BLaER1 (cell line): ENCODE measurements around the gene PRMT2.
A peak's percentile ranks its signal among the peaks of the same experiment; 100 is the strongest.

Experiments
- H3K27ac ChIP-seq: shearing (Covaris generic); formaldehyde crosslinking; 2 replicates; pipeline ENCODE4 v1.8.1; 2022
- H3K27me3 ChIP-seq: shearing (Covaris generic); formaldehyde crosslinking; 2 replicates; pipeline ENCODE4 v1.8.1; 2022
- H3K36me3 ChIP-seq: shearing (Covaris generic); formaldehyde crosslinking; 2 replicates; pipeline ENCODE4 v1.8.1; 2022
- H3K4me1 ChIP-seq: shearing (Covaris generic); formaldehyde crosslinking; 2 replicates; pipeline ENCODE4 v1.8.1; 2022
- H3K4me2 ChIP-seq: shearing (Covaris generic); formaldehyde crosslinking; 2 replicates; pipeline ENCODE4 v1.8.1; 2022
- H3K4me3 ChIP-seq: shearing (Covaris generic); formaldehyde crosslinking; 2 replicates; pipeline ENCODE4 v1.8.1; 2022
- H3K9ac ChIP-seq: shearing (Covaris generic); formaldehyde crosslinking; 2 replicates; pipeline ENCODE4 v1.8.1; 2022
- H3K9me3 ChIP-seq: shearing (Covaris generic); formaldehyde crosslinking; 2 replicates; pipeline ENCODE4 v1.8.1; 2022
- H4K20me1 ChIP-seq: shearing (Covaris generic); formaldehyde crosslinking; 2 replicates; pipeline ENCODE4 v1.8.1; 2022
- Cebpa-rat ChIP-seq: shearing (Covaris generic); IDR thresholded peaks from 2 replicates; pipeline ENCODE4 v1.8.1; 2022

The PRMT2 gene

GRCh38 chr21:46616656-46617055, 18.8 kb upstream of the PRMT2 start:
- peaks cover 17% of the 10 kb centered on the region for H3K4me1 ChIP-seq
- H3K4me3 ChIP-seq = no peak overlapping the region
- H3K9me3 ChIP-seq = 0 out of 2 replicates have a peak, but pooled peaks cover 4% of the 10 kb centered on the region
- H4K20me1 ChIP-seq = no peaks in the 10 kb centered on the region
- no peak for TF ChIP-seq Cebpa-rat
- no peaks in the 10 kb centered on the region for H3K27me3 ChIP-seq
- no peak overlapping the region for H3K4me2 ChIP-seq
- H3K9ac ChIP-seq = no peak overlapping the region
- H3K36me3 ChIP-seq = no peaks in the 10 kb centered on the region
- H3K27ac ChIP-seq = no peak overlapping the region

- no peaks in the 10 kb centered on the region for H4K20me1 ChIP-seq
- no peaks in the 10 kb centered on the region for H3K27me3 ChIP-seq
- H3K9me3 ChIP-seq = no peaks in the 10 kb centered on the region
- no peaks in the 10 kb centered on the region for H3K36me3 ChIP-seq
- no peak overlapping the region for H3K4me3 ChIP-seq
- peaks cover 25% of the 10 kb centered on the region for H3K4me1 ChIP-seq
- H3K4me2 ChIP-seq = no peak overlapping the region
- no peak overlapping the region for H3K27ac ChIP-seq
- TF ChIP-seq Cebpa-rat = no peak
- no peak overlapping the region for H3K9ac ChIP-seq
These were observed 18.0 kb upstream of the PRMT2 start for GRCh38 chr21:46617267-46618051.

GRCh38 chr21:46618738-46619379, 16.6 kb upstream of the PRMT2 start:
- Histone ChIP-seq H3K9me3 (no peaks in the 10 kb centered on the region), H3K4me1 (peaks cover 36% of the 10 kb centered on the region), H3K9ac (no peak overlapping the region), H3K36me3 (no peaks in the 10 kb centered on the region), H3K4me3 (no peak overlapping the region), H3K27ac (no peak overlapping the region), H4K20me1 (no peaks in the 10 kb centered on the region), H3K27me3 (no peaks in the 10 kb centered on the region), H3K4me2 (no peak overlapping the region)
- no peak for TF ChIP-seq Cebpa-rat

- peaks cover 9% of the 10 kb centered on the region for H3K9me3 ChIP-seq
- no peak overlapping the region for H3K9ac ChIP-seq
- no peak for TF ChIP-seq Cebpa-rat
- H3K4me1 ChIP-seq = peaks cover 36% of the 10 kb centered on the region
- H3K27me3 ChIP-seq = no peaks in the 10 kb centered on the region
- H3K27ac ChIP-seq = no peak overlapping the region
- no peaks in the 10 kb centered on the region for H4K20me1 ChIP-seq
- H3K4me3 ChIP-seq = no peak overlapping the region
- H3K36me3 ChIP-seq = no peaks in the 10 kb centered on the region
- no peak overlapping the region for H3K4me2 ChIP-seq
These were observed 15.6 kb upstream of the PRMT2 start for GRCh38 chr21:46619846-46620245.

- Histone ChIP-seq H3K4me2 (peak overlapping the region; percentile 74; the same call in 1 of the 2 replicates), H3K36me3 (no peaks in the 10 kb centered on the region), H4K20me1 (no peaks in the 10 kb centered on the region), H3K4me3 (no peak overlapping the region), H3K9ac (no peak overlapping the region), H3K4me1 (peaks cover 36% of the 10 kb centered on the region), H3K27ac (peak overlapping the region; percentile 83), H3K9me3 (peaks cover 19% of the 10 kb centered on the region), H3K27me3 (no peaks in the 10 kb centered on the region)
- TF ChIP-seq Cebpa-rat = no peak
These were observed 14.6 kb upstream of the PRMT2 start for GRCh38 chr21:46620846-46621245.

- no peak overlapping the region for H3K4me3 ChIP-seq
- peaks cover 36% of the 10 kb centered on the region for H3K4me1 ChIP-seq
- no peaks in the 10 kb centered on the region for H3K36me3 ChIP-seq
- H3K27me3 ChIP-seq = no peaks in the 10 kb centered on the region
- peak overlapping the region; percentile 74 for H3K4me2 ChIP-seq
- H4K20me1 ChIP-seq = no peaks in the 10 kb centered on the region
- H3K9ac ChIP-seq = 0 out of 2 replicates have a peak overlapping the region, but pooled peaks have one; percentile 45
- H3K9me3 ChIP-seq = peaks cover 27% of the 10 kb centered on the region
- peak overlapping the region; percentile 83 for H3K27ac ChIP-seq
- no peak for TF ChIP-seq Cebpa-rat
These were observed 13.9 kb upstream of the PRMT2 start for GRCh38 chr21:46621457-46622182.

- Histone ChIP-seq H3K9me3 (peaks cover 33% of the 10 kb centered on the region), H3K27me3 (no peaks in the 10 kb centered on the region), H3K27ac (peak overlapping the region; percentile 83), H3K4me3 (no peak overlapping the region), H3K9ac (0 out of 2 replicates have a peak overlapping the region, but pooled peaks have one; percentile 45), H4K20me1 (no peaks in the 10 kb centered on the region), H3K4me1 (peaks cover 33% of the 10 kb centered on the region), H3K36me3 (no peaks in the 10 kb centered on the region), H3K4me2 (peak overlapping the region; percentile 74)
- no peak for TF ChIP-seq Cebpa-rat
These were observed 13.2 kb upstream of the PRMT2 start for GRCh38 chr21:46622226-46622625.

- Histone ChIP-seq H3K4me2 (no peak overlapping the region), H3K9ac (no peak overlapping the region), H3K27me3 (no peaks in the 10 kb centered on the region), H3K4me1 (peaks cover 39% of the 10 kb centered on the region), H3K27ac (no peak overlapping the region), H3K9me3 (peaks cover 34% of the 10 kb centered on the region), H3K4me3 (no peak overlapping the region), H3K36me3 (no peaks in the 10 kb centered on the region), H4K20me1 (no peaks in the 10 kb centered on the region)
- TF ChIP-seq Cebpa-rat = no peak
These were observed 11.4 kb upstream of the PRMT2 start for GRCh38 chr21:46624050-46624449.

GRCh38 chr21:46625759-46626158, 9.7 kb upstream of the PRMT2 start:
- H3K4me3 ChIP-seq = peak overlapping the region; percentile 4; the same call in 1 of the 2 replicates
- H3K4me1 ChIP-seq = peaks cover 39% of the 10 kb centered on the region
- H3K4me2 ChIP-seq = no peak overlapping the region
- no peaks in the 10 kb centered on the region for H3K36me3 ChIP-seq
- no peaks in the 10 kb centered on the region for H3K27me3 ChIP-seq
- no peak overlapping the region for H3K9ac ChIP-seq
- no peak overlapping the region for H3K27ac ChIP-seq
- H3K9me3 ChIP-seq = peaks cover 34% of the 10 kb centered on the region
- no peaks in the 10 kb centered on the region for H4K20me1 ChIP-seq
- no peak for TF ChIP-seq Cebpa-rat

GRCh38 chr21:46626536-46626935, 8.9 kb upstream of the PRMT2 start:
- no peaks in the 10 kb centered on the region for H3K36me3 ChIP-seq
- no peak overlapping the region for H3K4me2 ChIP-seq
- H3K4me3 ChIP-seq = no peak overlapping the region
- no peak for TF ChIP-seq Cebpa-rat
- H3K9me3 ChIP-seq = peaks cover 34% of the 10 kb centered on the region
- H3K27ac ChIP-seq = no peak overlapping the region
- no peaks in the 10 kb centered on the region for H3K27me3 ChIP-seq
- H3K4me1 ChIP-seq = peaks cover 32% of the 10 kb centered on the region
- no peaks in the 10 kb centered on the region for H4K20me1 ChIP-seq
- H3K9ac ChIP-seq = no peak overlapping the region
